OCI-LY7 (cell line): ENCODE measurements around the gene ATP9A. TPM values are rescaled to one million over a fixed set of nuclear protein-coding genes. Genes with fewer than 3 reads are reported as not detected.
A peak's percentile ranks its signal among the peaks of the same experiment; 100 is the strongest.

Experiments
- BruUV-seq: library from RNA; stranded (reverse); fragments of 400-500 nt; replicated peaks from 2 replicates; lab custom pipeline; 2021; lab: Mats Ljungman, UMichigan
- CTCF ChIA-PET: fragments of 300-600 bp; sonication (Branson Sonifier 250); formaldehyde crosslinking; loops from one replicate; lab custom pipeline; 2022; ENCODE audit warnings: antibody characterized with exemption; ENCODE audit not compliant: unreplicated experiment; lab: Charles Lee
- POLR2A ChIA-PET: fragments of 300-600 bp; sonication (Branson Sonifier 250); formaldehyde crosslinking; loops from one replicate; lab custom pipeline; 2022; ENCODE audit warnings: antibody characterized with exemption; lab: Charles Lee
- DNase-seq: peaks from one replicate; pipeline ENCODE4 v3.0.0-alpha.2; 2015; ENCODE audit warnings: low spot score
- H2AFZ ChIP-seq: fragments of 200-600 bp; sonication (generic), shearing (Covaris generic); 2 replicates; pipeline ENCODE4 v1.6.1; 2014; ENCODE audit warnings: mild to moderate bottlenecking, antibody characterized with exemption, low read length, moderate library complexity
- H3K27ac ChIP-seq: fragments of 200-600 bp; sonication (generic); 2 replicates; pipeline ENCODE4 v1.5.1; 2014; ENCODE audit warnings: mixed run types, low read depth, mild to moderate bottlenecking, moderate library complexity, low read length, inconsistent platforms; ENCODE audit not compliant: poor library complexity, severe bottlenecking
- H3K36me3 ChIP-seq: fragments of 200-600 bp; sonication (generic); 2 replicates; pipeline ENCODE4 v1.6.1; 2014; ENCODE audit warnings: mild to moderate bottlenecking, antibody characterized with exemption, low read length, moderate library complexity, mixed read lengths; ENCODE audit not compliant: insufficient read depth
- H3K4me1 ChIP-seq: fragments of 200-600 bp; sonication (generic); 2 replicates; pipeline ENCODE4 v1.5.1; 2014; ENCODE audit warnings: mild to moderate bottlenecking, low read length; ENCODE audit not compliant: insufficient read depth, poor library complexity, severe bottlenecking
- H3K4me2 ChIP-seq: fragments of 200-600 bp; sonication (generic); 2 replicates; pipeline ENCODE4 v1.6.1; 2014; ENCODE audit warnings: mild to moderate bottlenecking, low read length
- H3K4me3 ChIP-seq: fragments of 200-600 bp; sonication (generic); 2 replicates; pipeline ENCODE4 v1.5.1; 2014; ENCODE audit warnings: mild to moderate bottlenecking, low read depth, low read length; ENCODE audit not compliant: poor library complexity, severe bottlenecking
- H3K79me2 ChIP-seq: fragments of 200-600 bp; sonication (generic); 2 replicates; pipeline ENCODE4 v1.6.1; 2016; ENCODE audit warnings: low read depth, mild to moderate bottlenecking, low read length, moderate library complexity, mixed read lengths; ENCODE audit not compliant: insufficient read depth
- H3K9me2 ChIP-seq: fragments of 200-600 bp; sonication (generic); 2 replicates; pipeline ENCODE4 v1.6.1; 2016; ENCODE audit warnings: mild to moderate bottlenecking, low read length, mixed read lengths; ENCODE audit not compliant: insufficient read depth
- H3K9me3 ChIP-seq: fragments of 200-600 bp; sonication (generic); 2 replicates; pipeline ENCODE4 v1.6.1; 2014; ENCODE audit warnings: mild to moderate bottlenecking, mixed run types, low read length, mixed read lengths
- H4K20me1 ChIP-seq: fragments of 200-600 bp; sonication (generic); 2 replicates; pipeline ENCODE4 v1.6.1; 2014; ENCODE audit warnings: mild to moderate bottlenecking, antibody characterized with exemption, low read length, moderate library complexity, mixed read lengths; ENCODE audit not compliant: insufficient read depth
- EZH2phosphoT487 ChIP-seq: fragments of 200-600 bp; sonication (generic); IDR thresholded peaks from 2 replicates; pipeline ENCODE4 v1.6.1; 2018; ENCODE audit warnings: low read depth, borderline replicate concordance, mild to moderate bottlenecking, mixed run types, antibody characterized with exemption, low read length, moderate library complexity, mixed read lengths
- intact Hi-C: fragments of 100-400 bp; cut with micrococcal nuclease; formaldehyde crosslinking; loops from one replicate; pipeline ENCODE4 v1.10.0; 2022; ENCODE audit not compliant: unreplicated experiment
- total RNA-seq, 2 experiments: library from RNA; depleted of rRNA in 1 of 2; stranded (reverse); fragments of >200 nt in 1 of 2; shearing (Covaris generic) in 1 of 2; gene quantifications; 2 replicates each; pipeline ENCODE4 v1.2.3, GENCODE V29; 2014 to 2022
- TF ChIP-seq, protein P1 (sequence below): fragments of 200-600 bp; sonication (generic); conservative IDR thresholded peaks from 2 replicates; pipeline ENCODE4 v1.5.1; 2014; ENCODE audit warnings: mild to moderate bottlenecking, antibody characterized with exemption, low read length, moderate library complexity, mixed read lengths

Gene ATP9A
- total RNA-seq, 2 experiments from 2014 or later, result 0.67 to 0.85 TPM

DNA sequence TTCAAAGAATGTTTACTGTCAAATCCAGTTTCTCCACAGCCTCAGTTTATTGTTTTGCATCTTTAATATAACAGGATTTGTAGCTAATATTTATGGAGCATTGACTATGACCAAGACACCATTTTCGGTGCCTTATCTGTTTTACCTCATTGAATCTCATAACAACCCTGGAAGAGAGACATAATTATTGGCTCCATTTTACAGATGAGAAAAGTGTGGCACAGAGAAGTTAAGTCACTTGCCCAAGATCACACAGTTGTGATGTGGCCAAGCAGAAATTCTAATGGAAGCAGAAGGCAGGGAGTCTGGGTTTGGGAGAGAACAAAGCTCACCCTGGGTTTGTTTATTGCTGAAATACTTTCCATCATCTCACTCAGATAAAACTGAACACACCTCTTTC, 208.1 kb downstream of the ATP9A start:
- H2AFZ ChIP-seq, result no peak overlapping the region
- no peaks in the 10 kb centered on the region for H3K4me1 ChIP-seq
- H3K9me2 ChIP-seq, result no peaks in the 10 kb centered on the region
- H3K79me2 ChIP-seq, result no peaks in the 10 kb centered on the region
- no TSS peak for BruUV-seq
- DNase-seq, result no peak
- H3K36me3 ChIP-seq, result no peaks in the 10 kb centered on the region
- no peak overlapping the region for H3K27ac ChIP-seq
- TF ChIP-seq, protein P1, sequence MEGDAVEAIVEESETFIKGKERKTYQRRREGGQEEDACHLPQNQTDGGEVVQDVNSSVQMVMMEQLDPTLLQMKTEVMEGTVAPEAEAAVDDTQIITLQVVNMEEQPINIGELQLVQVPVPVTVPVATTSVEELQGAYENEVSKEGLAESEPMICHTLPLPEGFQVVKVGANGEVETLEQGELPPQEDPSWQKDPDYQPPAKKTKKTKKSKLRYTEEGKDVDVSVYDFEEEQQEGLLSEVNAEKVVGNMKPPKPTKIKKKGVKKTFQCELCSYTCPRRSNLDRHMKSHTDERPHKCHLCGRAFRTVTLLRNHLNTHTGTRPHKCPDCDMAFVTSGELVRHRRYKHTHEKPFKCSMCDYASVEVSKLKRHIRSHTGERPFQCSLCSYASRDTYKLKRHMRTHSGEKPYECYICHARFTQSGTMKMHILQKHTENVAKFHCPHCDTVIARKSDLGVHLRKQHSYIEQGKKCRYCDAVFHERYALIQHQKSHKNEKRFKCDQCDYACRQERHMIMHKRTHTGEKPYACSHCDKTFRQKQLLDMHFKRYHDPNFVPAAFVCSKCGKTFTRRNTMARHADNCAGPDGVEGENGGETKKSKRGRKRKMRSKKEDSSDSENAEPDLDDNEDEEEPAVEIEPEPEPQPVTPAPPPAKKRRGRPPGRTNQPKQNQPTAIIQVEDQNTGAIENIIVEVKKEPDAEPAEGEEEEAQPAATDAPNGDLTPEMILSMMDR, result no peak
- no peak overlapping the region for H3K4me2 ChIP-seq
- no peak overlapping the region for H3K4me3 ChIP-seq
- POLR2A ChIA-PET, result no interaction called here
- CTCF ChIA-PET, result no interaction called here
- no peaks in the 10 kb centered on the region for H3K9me3 ChIP-seq
- no peaks in the 10 kb centered on the region for H4K20me1 ChIP-seq
- intact Hi-C loops, result no loop called here

DNA sequence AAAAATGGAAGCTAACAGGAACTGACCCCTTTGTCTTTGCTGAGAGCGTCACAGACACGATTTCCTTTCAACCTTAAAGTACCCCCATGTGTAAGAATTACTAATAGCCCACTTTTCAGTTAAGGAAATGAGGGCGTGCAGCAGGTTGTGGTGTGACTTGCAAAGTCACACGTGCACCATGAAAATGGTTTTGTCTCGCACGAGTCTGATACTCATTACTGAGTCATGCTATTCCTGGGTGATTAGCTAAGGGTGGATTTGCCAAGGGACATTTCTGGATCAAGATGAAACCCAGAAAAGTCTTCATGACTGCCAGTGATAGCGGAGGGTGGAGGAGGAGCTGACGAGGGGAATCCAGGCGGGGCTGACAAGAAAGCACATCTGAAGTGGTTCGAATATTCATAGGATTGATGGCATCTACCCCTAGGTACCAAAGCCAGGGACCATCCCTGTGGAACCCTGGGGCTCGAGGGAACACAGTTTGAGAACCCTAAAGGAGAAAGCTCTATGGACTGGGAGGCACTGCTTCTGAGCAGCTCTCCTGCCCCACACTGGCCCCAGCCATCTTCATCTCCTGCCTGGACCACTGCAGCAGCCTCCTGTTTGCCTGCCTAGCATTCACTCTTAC, 213.5 kb downstream of the ATP9A start:
- no peaks in the 10 kb centered on the region for H3K36me3 ChIP-seq
- H4K20me1 ChIP-seq, result no peaks in the 10 kb centered on the region
- TF ChIP-seq EZH2phosphoT487, result no peak
- TF ChIP-seq, protein P1, result no peak
- H3K4me2 ChIP-seq, result peak overlapping the region; percentile 4; the same call in 1 of the 2 replicates
- ChIA-PET POLR2A (interaction anchor here (0.6 to 1.4 kb wide), 6 partner anchors 11 to 37 kb away, joined by 3 to 10 read pairs (median 4); partner anchors contain the start of gene NFATC2), CTCF (interaction anchor here (0.6 kb wide), 1 partner anchor 68 kb away, joined by 3 read pairs; no protein-coding TSS in a partner anchor)
- no TSS peak for BruUV-seq
- no peaks in the 10 kb centered on the region for H3K9me3 ChIP-seq
- intact Hi-C loops, result no loop called here
- no peak for DNase-seq
- H3K79me2 ChIP-seq, result no peaks in the 10 kb centered on the region
- no peak overlapping the region for H3K27ac ChIP-seq
- H3K4me1 ChIP-seq, result peaks cover 9% of the 10 kb centered on the region
- H2AFZ ChIP-seq, result peak overlapping the region; percentile 31
- no peak overlapping the region for H3K4me3 ChIP-seq
- no peaks in the 10 kb centered on the region for H3K9me2 ChIP-seq

DNA sequence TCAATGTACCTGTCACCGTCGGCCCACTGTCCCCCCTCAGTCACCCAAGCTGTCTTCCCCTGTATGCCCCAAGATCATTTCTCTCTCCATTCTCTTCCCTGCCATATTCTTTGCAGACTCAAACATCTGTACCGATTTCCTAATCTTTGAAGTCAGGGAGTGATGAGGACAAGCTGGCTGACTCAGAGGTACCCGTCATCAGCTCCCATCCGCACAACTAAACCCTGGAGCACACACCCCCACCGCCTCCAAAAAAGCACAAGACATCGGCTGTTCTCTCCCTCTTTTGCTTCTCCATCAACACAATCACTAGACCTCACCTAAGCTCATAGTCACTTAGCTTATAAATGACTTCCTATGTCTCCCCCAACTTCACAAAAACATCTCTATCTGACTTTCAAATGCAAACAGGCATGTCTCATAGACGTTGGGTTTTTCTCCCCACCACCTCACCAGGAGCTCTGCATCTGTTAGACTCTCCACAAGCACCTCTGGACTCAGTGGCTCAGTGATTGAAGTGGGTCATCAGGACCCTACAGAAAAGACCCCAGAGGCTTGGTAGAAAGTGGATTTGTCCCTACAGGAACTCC, 214.2 kb downstream of the ATP9A start:
- no peaks in the 10 kb centered on the region for H3K9me3 ChIP-seq
- H3K36me3 ChIP-seq, result no peaks in the 10 kb centered on the region
- no peak for DNase-seq
- no peaks in the 10 kb centered on the region for H3K9me2 ChIP-seq
- H3K4me3 ChIP-seq, result no peak overlapping the region
- ChIA-PET POLR2A (interaction anchor here (0.6 to 1.4 kb wide), 6 partner anchors 10 to 37 kb away, joined by 3 to 10 read pairs (median 4); partner anchors contain the start of gene NFATC2), CTCF (no interaction called here)
- TF ChIP-seq, protein P1, result no peak
- TF ChIP-seq EZH2phosphoT487, result no peak
- no peaks in the 10 kb centered on the region for H4K20me1 ChIP-seq
- no TSS peak for BruUV-seq
- no peaks in the 10 kb centered on the region for H3K79me2 ChIP-seq
- H3K4me1 ChIP-seq, result peaks cover 9% of the 10 kb centered on the region
- H3K4me2 ChIP-seq, result peak overlapping the region; percentile 4; the same call in 1 of the 2 replicates
- peak overlapping the region; percentile 31 for H2AFZ ChIP-seq
- intact Hi-C loops, result no loop called here
- H3K27ac ChIP-seq, result no peak overlapping the region
